Right renal pelvis (tissue), 4 donors: ENCODE measurements around the gene ST8SIA4. TPM values are rescaled to one million over a fixed set of nuclear protein-coding genes. Genes with fewer than 3 reads are reported as not detected.
A peak's percentile ranks its signal among the peaks of the same experiment; 100 is the strongest.
"Not testable (repeated sequence)": the region's sequence is repeated elsewhere in the genome, so short reads cannot be mapped to it uniquely, and the experiment has no call there.

Experiments
- DNase-seq, 4 donors: peaks; one replicate each; pipeline ENCODE4 v3.0.0-alpha.2; 2013; ENCODE audit warnings: low read depth in 4 of 4, low spot score in 3 of 4, missing footprints in 1 of 4
- polyA plus RNA-seq, 4 donors: library from polyadenylated mRNA; unstranded; fragments of 120-200 nt; gene quantifications; one replicate each; pipeline ENCODE4 v1.2.1, GENCODE V29; 2013; ENCODE audit not compliant: insufficient read length in 4 of 4

The ST8SIA4 gene
- polyA plus RNA-seq, 4 donors, result 5.0 to 6.9 (median 6.2) TPM

- no peak for DNase-seq
Measured at GRCh38 chr5:100789694-100790093, 113.4 kb downstream of the ST8SIA4 start.

GRCh38 chr5:100788417-100788816 lies 114.7 kb downstream of the ST8SIA4 start:
- no peak for DNase-seq

GRCh38 chr5:100787648-100788047 lies 115.4 kb downstream of the ST8SIA4 start:
- DNase-seq, result no peak

- DNase-seq, result not testable (repeated sequence)
Measured at GRCh38 chr5:100785536-100785935, 117.5 kb downstream of the ST8SIA4 start.

- no peak for DNase-seq
Measured at GRCh38 chr5:100780376-100780870, 122.7 kb downstream of the ST8SIA4 start.

GRCh38 chr5:100779669-100780375 lies 123.3 kb downstream of the ST8SIA4 start:
- no peak for DNase-seq

- no peak for DNase-seq
Measured at GRCh38 chr5:100777680-100778300, 125.3 kb downstream of the ST8SIA4 start.

- no peak for DNase-seq
Measured at GRCh38 chr5:100775533-100775855, 127.6 kb downstream of the ST8SIA4 start.

- no peak for DNase-seq
Measured at GRCh38 chr5:100772548-100772947, 130.5 kb downstream of the ST8SIA4 start.

- DNase-seq, result peak in 1 of 4 donors; percentile 23
Measured at GRCh38 chr5:100772006-100772405, 131.1 kb downstream of the ST8SIA4 start.

GRCh38 chr5:100771181-100771580 lies 131.9 kb downstream of the ST8SIA4 start:
- no peak for DNase-seq

GRCh38 chr5:100768221-100768620 lies 134.9 kb downstream of the ST8SIA4 start:
- no peak for DNase-seq

GRCh38 chr5:100762995-100763394 lies 140.1 kb downstream of the ST8SIA4 start:
- no peak for DNase-seq

GRCh38 chr5:100762108-100762507 lies 141.0 kb downstream of the ST8SIA4 start:
- DNase-seq, result no peak

- DNase-seq, result no peak
Measured at GRCh38 chr5:100761192-100761591, 141.9 kb downstream of the ST8SIA4 start.

GRCh38 chr5:100760688-100761087 lies 142.4 kb downstream of the ST8SIA4 start:
- DNase-seq, result no peak

- no peak for DNase-seq
Measured at GRCh38 chr5:100758780-100759179, 144.3 kb downstream of the ST8SIA4 start.

GRCh38 chr5:100758306-100758705 lies 144.8 kb downstream of the ST8SIA4 start:
- no peak for DNase-seq

GRCh38 chr5:100757618-100758017 lies 145.5 kb downstream of the ST8SIA4 start:
- DNase-seq, result no peak
